ENCODE measurements around the gene FKBP4. TPM values are rescaled to one million over a fixed set of nuclear protein-coding genes. Genes with fewer than 3 reads are reported as not detected.

Gene FKBP4
- total and polyA plus RNA-seq, 2 donors (not counting 1 experiment from before 2014, with no cell fraction given), result 19.3 to 56.7 TPM

DNA sequence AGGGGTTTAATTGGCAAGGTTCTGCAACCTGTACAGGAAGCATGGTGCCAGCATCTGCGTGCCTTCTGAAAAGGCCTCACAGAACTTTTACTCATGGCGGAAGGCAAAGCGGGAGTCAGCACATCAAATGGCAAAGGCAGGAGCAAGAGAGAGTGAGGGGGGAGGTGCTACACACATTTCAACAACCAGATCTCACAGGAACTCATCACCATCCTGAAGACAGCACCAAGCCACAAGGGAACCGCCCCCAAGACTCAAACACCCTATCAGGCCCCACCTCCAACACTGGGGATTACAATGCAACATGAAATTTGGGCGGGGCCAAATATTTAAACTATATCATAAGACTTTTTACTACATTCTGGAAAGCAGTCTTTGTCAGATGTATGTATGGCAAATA lies 38.0 kb upstream of the FKBP4 start:
- ChIA-PET CTCF (no interaction called here), POLR2A (no interaction called here)
- Histone ChIP-seq H3K79me2 (ENCODE audit: control insufficient read depth, insufficient read depth, low read length) (no peaks in the 10 kb centered on the region), H4K20me1 (ENCODE audit: control insufficient read depth, insufficient read depth, low read length, poor library complexity, severe bottlenecking) (no peaks in the 10 kb centered on the region), H2AFZ (ENCODE audit: insufficient read depth, low read depth, low read length, poor library complexity, severe bottlenecking) (no peak overlapping the region), H3K36me3 (replicated peaks in 1 of 2; ENCODE audit: control extremely low read depth in 1 of 2, control insufficient read depth in 1 of 2, extremely low read depth in 1 of 2, insufficient read depth in 2 of 2, low read length in 1 of 2) (no peaks in the 10 kb centered on the region), H3K27me3 (replicated peaks in 1 of 4; ENCODE audit: control extremely low read depth in 1 of 4, control insufficient read depth in 3 of 4, insufficient read depth in 4 of 4, low read length in 3 of 4) (peaks cover 0 to 41% (median 21%) of the 10 kb centered on the region in 4 experiments), H3K27ac (ENCODE audit: low read length in 2 of 2) (no peak overlapping the region), H3K4me3 (ENCODE audit: control extremely low read depth in 1 of 5, extremely low read depth in 1 of 5, insufficient read depth in 1 of 5, low read depth in 2 of 5, low read length in 4 of 5) (no peak overlapping the region), H3K4me1 (ENCODE audit: control insufficient read depth in 2 of 2, insufficient read depth in 2 of 2, low read length in 2 of 2) (no peaks in the 10 kb centered on the region), H3K4me2 (replicated peaks; ENCODE audit: low read depth, low read length, poor library complexity, severe bottlenecking) (no peak overlapping the region), H3K9me3 (ENCODE audit: control extremely low read depth in 1 of 3, control insufficient read depth in 2 of 3, insufficient read depth in 1 of 3, low read length in 2 of 3) (peaks cover 0 to 15% (median 0%) of the 10 kb centered on the region in 3 donors), H3K9ac (ENCODE audit: low read length) (no peak overlapping the region)
- H3K27ac Mint-ChIP-seq, result no peak overlapping the region
- intact Hi-C loops (cut with micrococcal nuclease), result no loop called here
- H3K27me3 Mint-ChIP-seq, result peaks cover 39% of the 10 kb centered on the region
- TF ChIP-seq EZH2 (IDR thresholded peaks at IDR 0.05; ENCODE audit: borderline replicate concordance, insufficient read depth, low read depth, low read length, poor library complexity, severe bottlenecking), result no peak
- no peak for TF ChIP-seq CTCF (IDR thresholded peaks at IDR 0.05)
- 90% methylated on average over 2 of the region's 5 CpGs for WGBS (ENCODE audit: insufficient coverage)
- H3K4me3 Mint-ChIP-seq, result no peak overlapping the region
- ATAC-seq (ENCODE audit: low read depth), result no peak
- H3K9me3 Mint-ChIP-seq (ENCODE audit: insufficient read depth), result no peaks in the 10 kb centered on the region
- no peaks in the 10 kb centered on the region for H3K4me1 Mint-ChIP-seq
- no peak for DNase-seq

- 94% methylated on average over 4 of the region's 4 CpGs for WGBS (ENCODE audit: insufficient coverage)
Observed at GRCh38 chr12:2759733-2760132, 35.0 kb upstream of the FKBP4 start.

More at GRCh38 chr12:2759733-2760132, 35.0 kb upstream of the FKBP4 start:
- Histone ChIP-seq H2AFZ (ENCODE audit: insufficient read depth, low read depth, low read length, poor library complexity, severe bottlenecking) (no peak overlapping the region), H3K36me3 (replicated peaks in 1 of 2; ENCODE audit: control extremely low read depth in 1 of 2, control insufficient read depth in 1 of 2, extremely low read depth in 1 of 2, insufficient read depth in 2 of 2, low read length in 1 of 2) (no peaks in the 10 kb centered on the region), H3K9me3 (ENCODE audit: control extremely low read depth in 1 of 3, control insufficient read depth in 2 of 3, insufficient read depth in 1 of 3, low read length in 2 of 3) (no peaks in the 10 kb centered on the region), H3K4me3 (ENCODE audit: control extremely low read depth in 1 of 5, extremely low read depth in 1 of 5, insufficient read depth in 1 of 5, low read depth in 2 of 5, low read length in 4 of 5) (no peak overlapping the region), H3K9ac (ENCODE audit: low read length) (no peak overlapping the region), H3K4me1 (ENCODE audit: control insufficient read depth in 2 of 2, insufficient read depth in 2 of 2, low read length in 2 of 2) (no peaks in the 10 kb centered on the region), H3K4me2 (replicated peaks; ENCODE audit: low read depth, low read length, poor library complexity, severe bottlenecking) (no peak overlapping the region), H3K27ac (ENCODE audit: low read length in 2 of 2) (no peak overlapping the region), H3K79me2 (ENCODE audit: control insufficient read depth, insufficient read depth, low read length) (no peaks in the 10 kb centered on the region), H3K27me3 (replicated peaks in 1 of 4; ENCODE audit: control extremely low read depth in 1 of 4, control insufficient read depth in 3 of 4, insufficient read depth in 4 of 4, low read length in 3 of 4) (peaks cover 0 to 15% (median 4%) of the 10 kb centered on the region in 4 experiments), H4K20me1 (ENCODE audit: control insufficient read depth, insufficient read depth, low read length, poor library complexity, severe bottlenecking) (no peaks in the 10 kb centered on the region)
- Mint-ChIP-seq H3K27ac (no peak overlapping the region), H3K4me3 (no peak overlapping the region), H3K27me3 (peaks cover 25% of the 10 kb centered on the region), H3K9me3 (ENCODE audit: insufficient read depth) (no peaks in the 10 kb centered on the region), H3K4me1 (no peaks in the 10 kb centered on the region)
- ATAC-seq (ENCODE audit: low read depth) (no peak), DNase-seq (no peak)
- TF ChIP-seq CTCF (IDR thresholded peaks at IDR 0.05), result no peak
- no peak for TF ChIP-seq EZH2 (IDR thresholded peaks at IDR 0.05; ENCODE audit: borderline replicate concordance, insufficient read depth, low read depth, low read length, poor library complexity, severe bottlenecking)
- CTCF ChIA-PET, result no interaction called here
- intact Hi-C loops (cut with micrococcal nuclease), result no loop called here
- POLR2A ChIA-PET, result no interaction called here

Measured in B cell (primary cell).